Osteocyte (in vitro differentiated cells): ENCODE data around the gene RERG. TPM values are rescaled to one million over a fixed set of nuclear protein-coding genes. Genes with fewer than 3 reads are reported as not detected.

Source experiments
- DNase-seq: peaks from one replicate; pipeline ENCODE4 v3.0.0; 2021; ENCODE audit warnings: mixed read lengths; ENCODE audit not compliant: unreplicated experiment; ENCODE audit errors: extremely low spot score
- H3K27ac Mint-ChIP-seq: one replicate; pipeline ENCODE4 v1.8.0; 2021; ENCODE audit warnings: mild to moderate bottlenecking, mixed read lengths; ENCODE audit not compliant: unreplicated experiment
- H3K27me3 Mint-ChIP-seq: one replicate; pipeline ENCODE4 v1.8.0; 2021; ENCODE audit warnings: mixed read lengths; ENCODE audit not compliant: unreplicated experiment
- H3K36me3 Mint-ChIP-seq: one replicate; pipeline ENCODE4 v1.8.0; 2021; ENCODE audit warnings: mixed read lengths; ENCODE audit not compliant: unreplicated experiment
- H3K4me1 Mint-ChIP-seq: one replicate; pipeline ENCODE4 v1.8.0; 2021; ENCODE audit warnings: mixed read lengths; ENCODE audit not compliant: unreplicated experiment
- H3K4me3 Mint-ChIP-seq: one replicate; pipeline ENCODE4 v1.8.0; 2021; ENCODE audit warnings: mild to moderate bottlenecking, moderate library complexity, mixed read lengths; ENCODE audit not compliant: unreplicated experiment
- H3K9me3 Mint-ChIP-seq: one replicate; pipeline ENCODE4 v1.8.0; 2021; ENCODE audit warnings: mixed read lengths; ENCODE audit not compliant: unreplicated experiment
- total RNA-seq: library from RNA; stranded (reverse); gene quantifications from 2 replicates; pipeline ENCODE4 v1.2.1, GENCODE V29; 2021
- TF ChIP-seq, protein P1 (sequence below): fragments of 200-600 bp; sonication (generic); IDR thresholded peaks from 2 replicates; pipeline ENCODE4 v1.5.0; 2021; ENCODE audit warnings: antibody characterized with exemption, mild to moderate bottlenecking, moderate library complexity

Gene RERG
- total RNA-seq, 1 donor from 2014 or later: 92.7 TPM

DNA sequence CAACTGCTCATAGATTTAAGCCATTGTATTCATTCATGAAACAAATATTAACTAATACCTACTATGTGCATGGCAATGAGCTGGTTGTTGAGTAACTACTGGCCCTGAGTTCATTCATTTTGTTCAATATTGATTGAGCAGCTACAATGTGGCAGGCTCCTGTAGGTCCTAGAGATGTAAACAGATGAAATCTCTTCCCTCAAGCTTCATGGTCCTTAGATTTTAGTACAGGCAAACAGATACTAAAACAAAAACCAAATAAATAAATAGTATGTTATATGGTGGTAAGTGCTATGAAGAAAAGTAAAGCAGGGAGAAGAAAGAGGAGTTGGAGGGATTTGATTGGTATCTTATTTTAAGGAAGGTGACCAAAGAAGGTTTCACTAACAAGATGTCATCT is 77.8 kb downstream of the RERG start:
- Mint-ChIP-seq H3K4me3 (no peak overlapping the region), H3K27me3 (no peaks in the 10 kb centered on the region), H3K4me1 (peaks cover 31% of the 10 kb centered on the region), H3K36me3 (peaks cover 27% of the 10 kb centered on the region), H3K9me3 (no peaks in the 10 kb centered on the region), H3K27ac (no peak overlapping the region)
- no peak for DNase-seq
- TF ChIP-seq, protein P1, sequence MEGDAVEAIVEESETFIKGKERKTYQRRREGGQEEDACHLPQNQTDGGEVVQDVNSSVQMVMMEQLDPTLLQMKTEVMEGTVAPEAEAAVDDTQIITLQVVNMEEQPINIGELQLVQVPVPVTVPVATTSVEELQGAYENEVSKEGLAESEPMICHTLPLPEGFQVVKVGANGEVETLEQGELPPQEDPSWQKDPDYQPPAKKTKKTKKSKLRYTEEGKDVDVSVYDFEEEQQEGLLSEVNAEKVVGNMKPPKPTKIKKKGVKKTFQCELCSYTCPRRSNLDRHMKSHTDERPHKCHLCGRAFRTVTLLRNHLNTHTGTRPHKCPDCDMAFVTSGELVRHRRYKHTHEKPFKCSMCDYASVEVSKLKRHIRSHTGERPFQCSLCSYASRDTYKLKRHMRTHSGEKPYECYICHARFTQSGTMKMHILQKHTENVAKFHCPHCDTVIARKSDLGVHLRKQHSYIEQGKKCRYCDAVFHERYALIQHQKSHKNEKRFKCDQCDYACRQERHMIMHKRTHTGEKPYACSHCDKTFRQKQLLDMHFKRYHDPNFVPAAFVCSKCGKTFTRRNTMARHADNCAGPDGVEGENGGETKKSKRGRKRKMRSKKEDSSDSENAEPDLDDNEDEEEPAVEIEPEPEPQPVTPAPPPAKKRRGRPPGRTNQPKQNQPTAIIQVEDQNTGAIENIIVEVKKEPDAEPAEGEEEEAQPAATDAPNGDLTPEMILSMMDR: no peak

DNA sequence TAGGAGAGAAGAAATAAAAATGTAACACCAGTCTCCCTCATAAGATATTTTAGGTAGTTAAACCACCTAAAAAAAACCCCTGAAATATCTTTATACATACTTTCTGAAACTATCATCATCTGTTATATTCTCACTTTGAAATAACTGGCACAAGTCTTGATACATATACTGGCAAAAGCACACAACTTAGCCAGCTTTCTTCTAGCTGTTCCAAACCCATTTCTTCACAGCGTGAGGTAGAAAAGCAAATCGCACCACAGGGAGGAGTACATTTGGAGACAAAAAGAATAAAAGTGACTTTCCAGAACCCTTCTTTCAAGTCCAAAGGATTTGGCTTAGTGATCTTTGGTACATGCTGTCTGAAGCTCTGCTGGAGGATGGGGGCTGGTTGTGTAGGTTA is 78.5 kb downstream of the RERG start:
- Mint-ChIP-seq H3K27me3 (no peaks in the 10 kb centered on the region), H3K27ac (no peak overlapping the region), H3K4me3 (no peak overlapping the region), H3K9me3 (no peaks in the 10 kb centered on the region), H3K4me1 (peaks cover 24% of the 10 kb centered on the region), H3K36me3 (peaks cover 33% of the 10 kb centered on the region)
- TF ChIP-seq, protein P1: no peak
- DNase-seq: no peak

DNA sequence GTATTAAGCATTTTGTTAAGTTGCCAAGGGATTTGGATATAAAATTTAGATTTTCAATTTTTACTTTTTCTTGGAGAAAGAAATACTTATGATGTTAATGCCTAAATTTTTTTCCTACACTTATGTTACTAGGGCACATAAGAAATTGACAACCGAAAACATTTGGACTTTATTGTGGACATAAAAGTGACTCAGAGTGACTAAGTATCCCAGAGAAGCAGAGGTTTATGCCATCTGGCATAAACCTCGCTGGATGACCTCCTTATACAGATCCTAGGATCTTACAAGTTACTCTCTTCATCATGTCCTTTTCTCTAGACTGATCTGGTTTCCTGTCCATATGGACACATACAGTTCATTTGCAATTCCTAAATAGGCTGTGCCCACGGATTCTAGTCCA is 89.8 kb downstream of the RERG start:
- H3K36me3 Mint-ChIP-seq: peaks cover 21% of the 10 kb centered on the region
- H3K4me1 Mint-ChIP-seq: peaks cover 43% of the 10 kb centered on the region
- DNase-seq: no peak
- H3K27me3 Mint-ChIP-seq: no peaks in the 10 kb centered on the region
- TF ChIP-seq, protein P1: no peak
- peak overlapping the region; percentile 95 for H3K27ac Mint-ChIP-seq
- H3K4me3 Mint-ChIP-seq: no peak overlapping the region
- no peaks in the 10 kb centered on the region for H3K9me3 Mint-ChIP-seq

DNA sequence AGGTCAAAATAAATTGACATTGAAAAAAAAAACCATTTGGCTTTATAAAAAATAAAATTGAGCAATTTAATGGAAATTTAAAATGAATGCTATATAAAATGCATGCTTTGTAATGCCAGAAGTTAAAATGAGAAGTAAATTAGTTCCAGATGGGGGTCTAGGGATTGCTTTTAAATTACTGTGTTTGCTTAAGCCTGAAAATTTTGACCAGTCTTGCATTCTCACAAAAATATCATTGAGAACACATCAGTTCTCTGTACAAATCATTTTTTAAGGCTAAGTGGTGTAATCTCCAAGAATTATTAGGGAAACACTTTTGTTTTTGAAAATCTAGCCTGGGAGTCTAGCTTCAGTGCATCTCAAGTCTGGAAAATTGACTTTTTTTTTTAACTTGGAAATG is 90.7 kb downstream of the RERG start:
- Mint-ChIP-seq H3K27ac (peak overlapping the region; percentile 90), H3K36me3 (peaks cover 17% of the 10 kb centered on the region), H3K27me3 (no peaks in the 10 kb centered on the region), H3K4me3 (peak overlapping the region; percentile 60), H3K9me3 (no peaks in the 10 kb centered on the region), H3K4me1 (peaks cover 43% of the 10 kb centered on the region)
- TF ChIP-seq, protein P1: no peak
- no peak for DNase-seq

DNA sequence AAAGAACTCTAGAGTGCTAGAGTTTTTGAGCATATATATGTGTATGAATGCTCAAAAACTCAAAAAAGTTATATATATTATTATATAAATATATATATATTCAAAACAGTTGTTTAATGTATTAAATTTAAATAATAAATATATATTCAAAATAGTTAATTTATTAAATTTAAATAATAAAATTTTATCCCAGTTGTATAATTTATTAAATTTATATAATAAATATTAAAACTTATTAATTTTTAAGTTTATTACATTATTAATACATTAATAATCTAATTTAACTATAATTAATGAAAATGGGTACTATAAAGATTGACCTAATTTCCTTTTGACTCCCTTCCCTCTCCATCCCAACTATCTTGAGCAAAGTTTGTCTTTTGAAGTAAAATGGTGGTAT is 97.8 kb downstream of the RERG start:
- H3K9me3 Mint-ChIP-seq: no peaks in the 10 kb centered on the region
- no peaks in the 10 kb centered on the region for H3K27me3 Mint-ChIP-seq
- no peak overlapping the region for H3K27ac Mint-ChIP-seq
- peaks cover 44% of the 10 kb centered on the region for H3K4me1 Mint-ChIP-seq
- H3K4me3 Mint-ChIP-seq: no peak overlapping the region
- H3K36me3 Mint-ChIP-seq: peaks cover 32% of the 10 kb centered on the region
- DNase-seq: no peak
- TF ChIP-seq, protein P1: no peak
